Stromal cell of bone marrow (primary cell): ENCODE measurements around the gene LENG8.
"Not testable (repeated sequence)": the region's sequence is repeated elsewhere in the genome, so short reads cannot be mapped to it uniquely, and the experiment has no call there.

ENCODE experiments used
- DNase-seq: peaks from one replicate; pipeline ENCODE4 v3.0.0-alpha.2; 2012; ENCODE audit warnings: low read depth

The LENG8 gene

DNA sequence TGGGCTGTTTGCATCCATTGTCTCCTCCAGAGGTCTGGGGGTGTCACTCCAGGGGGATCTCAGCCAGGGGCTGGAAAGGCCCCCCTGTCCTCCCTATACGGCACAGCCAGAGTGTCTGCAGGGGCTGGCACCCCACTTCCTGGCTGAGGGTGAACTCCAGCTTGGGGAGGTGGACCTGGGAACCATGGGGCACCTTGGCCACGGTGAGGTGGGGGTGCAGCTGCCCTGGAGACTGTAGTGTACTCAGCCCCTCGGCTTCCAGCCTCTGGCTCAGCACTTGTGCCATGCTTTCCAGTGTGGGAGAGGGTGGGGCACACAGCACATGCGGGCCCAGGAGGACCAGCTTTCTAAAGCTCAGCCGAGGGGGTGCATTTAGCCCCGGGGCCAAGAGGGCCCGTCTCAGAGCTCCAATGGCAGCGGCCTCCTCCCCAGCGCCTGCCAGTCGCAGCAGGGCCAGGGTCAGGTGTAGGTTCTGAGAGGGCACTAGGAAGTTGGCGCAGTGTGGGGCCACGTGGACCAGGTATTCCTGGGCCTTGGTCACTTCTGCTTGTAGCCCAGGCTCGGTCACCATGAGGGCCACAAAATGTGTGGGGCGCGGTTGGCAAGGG is 13.2 kb downstream of the LENG8 start:
- DNase-seq = no peak

DNA sequence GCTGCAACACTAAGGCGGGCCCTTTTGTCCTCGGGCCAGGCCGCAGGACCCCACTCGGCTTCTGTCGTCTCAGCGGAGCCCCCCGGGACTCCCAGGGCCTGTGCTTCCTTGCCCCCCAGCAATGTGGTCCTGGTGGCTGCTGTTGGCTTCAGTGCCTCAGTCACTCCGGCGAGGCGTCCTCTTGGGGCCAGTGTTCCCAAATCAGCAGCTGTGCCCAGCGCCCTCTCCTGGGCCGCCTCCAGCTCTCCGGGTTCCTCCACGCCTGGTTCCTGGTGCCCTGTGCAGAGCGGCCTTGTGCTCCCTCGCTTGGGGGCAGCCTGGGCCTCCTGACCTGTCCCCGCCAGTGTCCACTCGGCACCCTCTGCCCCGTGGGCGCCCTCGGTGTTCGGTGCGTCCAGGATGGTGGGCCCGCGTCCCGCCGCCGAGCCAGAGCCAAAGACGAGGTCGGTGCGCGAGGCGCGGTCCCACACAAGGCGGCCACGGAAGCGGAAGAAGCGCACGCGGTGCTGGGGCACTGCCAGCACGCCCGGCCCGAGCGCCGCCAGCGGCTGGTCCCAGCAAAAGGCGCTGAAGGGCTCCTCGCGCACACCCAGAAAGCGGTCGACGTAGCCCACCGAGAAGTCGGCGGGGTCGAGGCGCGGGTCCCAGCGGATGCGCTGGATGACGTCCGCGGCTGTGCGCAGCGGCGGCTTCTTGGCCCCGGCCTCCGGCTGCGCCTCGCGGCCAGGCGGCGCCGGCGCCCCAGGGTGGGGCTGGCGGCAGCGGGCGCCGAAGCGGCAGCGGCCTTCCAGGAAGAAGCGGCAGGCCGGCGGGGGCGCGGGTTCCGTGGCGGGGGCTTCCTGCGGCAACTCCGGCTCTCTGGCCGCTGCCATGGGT is 13.9 kb downstream of the LENG8 start:
- DNase-seq = no peak

- DNase-seq = peak; percentile 97
Observed at GRCh38 chr19:54463531-54464043, 14.6 kb downstream of the LENG8 start, which contains the start of gene LENG9. Gene LENG9, minus strand, starts transcription at chr19:54463778. Its CDS starts 252 bp downstream, at chr19:54463526.

DNA sequence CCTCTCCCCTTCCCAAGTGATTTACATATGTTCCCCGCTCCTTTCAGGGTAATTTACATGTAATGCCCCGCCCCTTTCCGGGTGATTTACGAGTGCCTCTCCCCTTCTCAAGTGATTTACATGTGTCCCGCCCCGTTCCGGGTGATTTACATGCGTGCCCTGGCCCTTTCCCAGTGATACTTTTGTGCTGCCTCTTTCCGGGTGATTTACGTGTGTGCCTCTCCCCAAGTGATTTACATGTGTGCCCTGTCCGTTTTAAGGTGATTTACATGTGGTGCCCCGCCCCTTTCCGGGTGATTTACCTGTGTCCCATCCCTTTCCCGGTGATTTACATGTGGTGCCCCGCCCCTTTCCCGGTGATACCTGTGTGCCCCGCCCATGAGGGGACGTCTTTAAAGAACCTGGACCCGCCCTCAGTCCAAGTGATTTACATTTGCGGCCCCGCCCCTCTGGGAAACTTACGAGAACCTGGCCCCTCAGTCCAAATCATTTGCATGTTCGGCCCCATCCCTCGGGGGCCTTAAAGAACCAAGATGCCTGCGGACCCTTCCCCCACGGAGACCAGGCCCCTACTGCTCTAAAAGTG is 15.1 kb downstream of the LENG8 start:
- DNase-seq = peak; percentile 38

DNA sequence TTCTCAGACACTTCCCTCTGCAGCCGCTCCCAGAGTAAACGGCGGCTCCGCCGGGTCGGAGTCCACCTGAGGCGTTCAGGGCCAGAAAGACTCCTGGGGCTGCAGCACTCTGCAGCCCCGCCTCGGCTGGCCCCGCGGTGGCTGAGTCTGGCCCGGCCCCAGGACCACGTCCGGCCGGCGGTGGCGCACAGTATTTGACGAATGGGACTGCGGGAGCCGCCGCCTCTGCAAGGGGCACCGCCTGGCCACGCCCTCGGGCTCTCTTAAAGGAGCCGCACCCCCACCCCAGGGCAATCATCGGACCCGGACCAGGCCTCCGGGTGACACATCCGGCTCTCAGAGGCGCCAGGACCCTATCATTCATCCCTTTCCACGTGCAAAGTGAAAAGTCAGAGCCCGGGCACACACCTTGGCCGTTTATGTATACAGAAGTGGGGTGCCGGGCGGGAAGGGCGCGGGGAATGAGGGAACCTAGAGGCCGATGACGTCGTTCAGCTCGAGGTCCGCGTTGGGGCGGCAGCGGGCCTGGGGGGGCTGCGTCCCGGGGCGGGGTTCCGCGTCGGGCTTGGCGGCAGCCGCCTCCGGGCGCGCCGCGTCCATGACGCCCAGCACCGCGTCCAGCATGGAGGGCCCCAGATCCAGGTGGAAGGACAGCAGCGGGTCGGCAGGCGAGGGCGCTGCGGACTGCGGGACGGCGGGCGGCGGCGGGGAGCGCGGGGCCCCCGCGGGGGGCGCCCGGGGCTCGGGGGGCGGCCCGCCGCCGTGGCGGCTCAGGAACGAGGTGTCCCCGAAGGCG is 15.8 kb downstream of the LENG8 start:
- DNase-seq = peak; percentile 69

- DNase-seq = no peak
Observed at GRCh38 chr19:54465426-54466109, 16.6 kb downstream of the LENG8 start.

- DNase-seq = not testable (repeated sequence)
Observed at GRCh38 chr19:54466110-54466480, 17.1 kb downstream of the LENG8 start.

DNA sequence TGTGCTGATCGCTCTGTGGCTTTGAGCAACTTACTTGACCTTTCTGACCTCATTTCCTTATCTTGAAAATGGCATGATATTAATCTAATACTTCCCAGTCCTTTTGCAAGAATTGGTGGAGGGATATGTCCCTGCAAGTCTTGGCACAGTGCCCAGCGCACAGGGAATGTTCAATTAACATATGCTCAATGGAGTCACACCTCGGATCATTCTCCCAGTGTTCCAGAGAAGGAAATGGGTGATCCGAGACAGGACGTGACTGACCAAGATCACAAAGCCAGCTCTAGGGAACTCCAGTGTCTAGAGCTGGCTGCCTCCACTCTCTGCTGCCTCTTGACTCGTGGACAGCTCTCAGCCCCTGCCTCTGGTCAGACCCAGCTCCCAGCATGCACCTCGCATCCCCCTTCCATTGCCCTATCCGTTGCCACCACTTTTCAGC is 20.5 kb downstream of the LENG8 start:
- DNase-seq = no peak

- DNase-seq = no peak
Observed at GRCh38 chr19:54470276-54470887, 21.4 kb downstream of the LENG8 start.

GRCh38 chr19:54470991-54471782 is 22.2 kb downstream of the LENG8 start:
- DNase-seq = no peak

- DNase-seq = peak; percentile 75
Observed at GRCh38 chr19:54473071-54473891, 24.3 kb downstream of the LENG8 start, which contains the start of gene CDC42EP5. Gene CDC42EP5, minus strand, starts transcription at chr19:54473296. Its CDS starts 7,749 bp downstream, at chr19:54465547.

GRCh38 chr19:54473892-54474372 is 24.9 kb downstream of the LENG8 start:
- no peak for DNase-seq

GRCh38 chr19:54475706-54476105 is 26.7 kb downstream of the LENG8 start:
- DNase-seq = no peak

DNA sequence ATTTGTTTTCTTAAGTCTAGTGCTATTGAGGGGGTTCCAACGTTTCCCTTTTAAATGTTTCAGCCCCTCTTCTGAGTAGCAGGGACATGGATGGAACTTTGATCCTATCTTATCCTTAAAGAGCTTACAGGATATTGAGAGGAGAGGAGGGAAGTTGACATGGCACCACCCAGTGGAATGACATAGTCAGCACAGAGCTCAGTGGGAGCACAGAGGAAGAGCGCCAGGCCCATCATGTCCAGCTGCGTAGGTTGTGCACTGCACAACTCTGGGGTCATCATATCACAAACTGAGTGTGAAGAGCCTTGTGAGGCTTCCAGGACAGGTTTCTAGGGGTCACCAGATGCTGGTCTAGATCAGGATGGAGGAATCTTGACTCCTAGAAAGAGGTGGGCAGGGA is 28.7 kb downstream of the LENG8 start:
- no peak for DNase-seq

- peak; percentile 33 for DNase-seq
Observed at GRCh38 chr19:54478677-54479266, 29.8 kb downstream of the LENG8 start.

DNA sequence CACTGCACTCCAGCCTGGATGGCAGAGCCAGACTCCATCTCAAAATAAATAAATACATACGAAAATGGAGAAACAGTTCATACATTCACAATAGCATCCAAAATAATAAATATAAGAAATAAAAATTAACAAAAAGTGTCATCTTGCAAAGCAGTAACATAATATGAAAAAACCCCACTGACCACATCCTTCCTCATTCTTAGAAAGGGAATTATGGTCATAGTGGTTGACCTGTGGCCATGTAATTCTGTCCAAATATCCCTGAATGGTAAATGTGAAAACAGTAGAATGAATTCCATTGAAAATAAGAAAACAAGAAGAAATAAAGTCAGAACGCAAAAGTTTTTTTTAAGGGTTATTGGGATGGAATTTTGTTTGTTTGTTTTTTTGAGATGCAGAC is 31.1 kb downstream of the LENG8 start:
- DNase-seq = no peak

GRCh38 chr19:54481326-54481930 is 32.4 kb downstream of the LENG8 start:
- DNase-seq = no peak

GRCh38 chr19:54482889-54483288 is 33.9 kb downstream of the LENG8 start:
- DNase-seq = no peak
